GM23338 (cell line): ENCODE data around the gene GLA. TPM values are rescaled to one million over a fixed set of nuclear protein-coding genes. Genes with fewer than 3 reads are reported as not detected.

Experiments
- ATAC-seq: fragments of 200-7000 bp; cut with Tn5 transposase; 3 replicates; pipeline ENCODE4 v1.9.1; 2020
- DNase-seq: peaks from one replicate; pipeline ENCODE4 v3.0.0-alpha.2; 2015; ENCODE audit warnings: low spot score
- H2AFZ ChIP-seq: fragments of 200-600 bp; sonication (generic); 2 replicates; pipeline ENCODE4 v1.8.0; 2016; ENCODE audit warnings: antibody characterized with exemption, mild to moderate bottlenecking, moderate library complexity
- H3F3A ChIP-seq: fragments of 200-600 bp; sonication (generic); replicated peaks from 2 replicates; pipeline ENCODE4 v1.8.0; 2017; ENCODE audit warnings: antibody characterized with exemption, mixed run types, low read depth
- H3K27ac ChIP-seq: fragments of 200-600 bp; sonication (generic); 2 replicates; pipeline ENCODE4 v1.6.1; 2016; ENCODE audit warnings: low read depth
- H3K27me3 ChIP-seq: fragments of 200-600 bp; sonication (generic); 2 replicates; pipeline ENCODE4 v1.8.0; 2016; ENCODE audit warnings: mild to moderate bottlenecking, mixed run types, moderate library complexity; ENCODE audit not compliant: insufficient read depth
- H3K36me3 ChIP-seq: fragments of 200-600 bp; sonication (generic); 2 replicates; pipeline ENCODE4 v1.8.0; 2016; ENCODE audit warnings: mild to moderate bottlenecking; ENCODE audit not compliant: insufficient read depth
- H3K4me1 ChIP-seq: fragments of 200-600 bp; sonication (generic); 2 replicates; pipeline ENCODE4 v1.8.0; 2016; ENCODE audit warnings: mild to moderate bottlenecking, moderate library complexity; ENCODE audit not compliant: insufficient read depth
- H3K4me2 ChIP-seq: fragments of 200-600 bp; sonication (generic); 2 replicates; pipeline ENCODE4 v1.7.1; 2017; ENCODE audit warnings: mixed run types
- H3K4me3 ChIP-seq: fragments of 200-600 bp; sonication (generic); 2 replicates; pipeline ENCODE4 v1.6.1; 2016; ENCODE audit warnings: mixed run types
- H3K79me2 ChIP-seq: fragments of 200-600 bp; sonication (generic); replicated peaks from 2 replicates; pipeline ENCODE4 v1.8.0; 2017; ENCODE audit warnings: mild to moderate bottlenecking; ENCODE audit not compliant: insufficient read depth
- H3K9me2 ChIP-seq: fragments of 200-600 bp; sonication (generic); 2 replicates; pipeline ENCODE4 v1.8.0; 2017; ENCODE audit not compliant: insufficient read depth
- H4K20me1 ChIP-seq: fragments of 200-600 bp; sonication (generic); replicated peaks from 2 replicates; pipeline ENCODE4 v1.8.0; 2017; ENCODE audit warnings: mild to moderate bottlenecking; ENCODE audit not compliant: insufficient read depth
- H3K27ac Mint-ChIP-seq: 2 replicates; pipeline ENCODE4 v1.8.0; 2020; ENCODE audit warnings: inconsistent platforms, mild to moderate bottlenecking, moderate library complexity, mixed read lengths
- H3K27me3 Mint-ChIP-seq: 3 replicates; pipeline ENCODE4 v1.8.0; 2022; ENCODE audit warnings: low read depth, mild to moderate bottlenecking, moderate library complexity, mixed read lengths, inconsistent platforms; ENCODE audit not compliant: insufficient read depth, poor library complexity
- H3K36me3 Mint-ChIP-seq: 3 replicates; pipeline ENCODE4 v1.8.0; 2021; ENCODE audit warnings: low read depth, mild to moderate bottlenecking, inconsistent platforms, moderate library complexity, mixed read lengths
- H3K4me1 Mint-ChIP-seq: 3 replicates; pipeline ENCODE4 v1.8.0; 2020; ENCODE audit warnings: mild to moderate bottlenecking, inconsistent platforms, mixed read lengths
- H3K4me3 Mint-ChIP-seq: 3 replicates; pipeline ENCODE4 v1.8.0; 2021; ENCODE audit warnings: moderate library complexity, mild to moderate bottlenecking, inconsistent platforms, mixed read lengths
- H3K9me3 Mint-ChIP-seq: 3 replicates; pipeline ENCODE4 v1.8.0; 2020; ENCODE audit warnings: moderate library complexity, mild to moderate bottlenecking, inconsistent platforms, mixed read lengths
- CREB1 ChIP-seq: fragments of 250-450 bp; sonication (Bioruptor Pico); IDR thresholded peaks from 2 replicates; pipeline ENCODE4 v1.5.0; 2020; ENCODE audit warnings: low read depth, mild to moderate bottlenecking, moderate library complexity
- ETS1 ChIP-seq: IDR thresholded peaks from 2 replicates; pipeline ENCODE4 v1.6.1; 2016; ENCODE audit warnings: antibody characterized with exemption
- EZH2 ChIP-seq: fragments of 200-600 bp; sonication (generic); IDR thresholded peaks from one replicate; pipeline ENCODE4 v1.8.0; 2017; ENCODE audit warnings: antibody characterized with exemption, mild to moderate bottlenecking, low read depth; ENCODE audit not compliant: unreplicated experiment
- EZH2phosphoT487 ChIP-seq: fragments of 200-600 bp; sonication (generic); IDR thresholded peaks from one replicate; pipeline ENCODE4 v1.8.1; 2018; ENCODE audit warnings: antibody characterized with exemption; ENCODE audit not compliant: unreplicated experiment
- JUNB ChIP-seq: IDR thresholded peaks from one replicate; pipeline ENCODE4 v1.6.1; 2016; ENCODE audit warnings: antibody characterized with exemption; ENCODE audit not compliant: unreplicated experiment
- POLR2AphosphoS5 ChIP-seq: IDR thresholded peaks from 2 replicates; pipeline ENCODE4 v1.6.1; 2016; ENCODE audit warnings: antibody characterized with exemption, low read depth
- STAT1 ChIP-seq: IDR thresholded peaks from one replicate; pipeline ENCODE4 v1.6.1; 2016; ENCODE audit warnings: antibody characterized with exemption; ENCODE audit not compliant: unreplicated experiment
- ZNF331 ChIP-seq: fragments of 250-450 bp; sonication (Bioruptor Pico); IDR thresholded peaks from 2 replicates; pipeline ENCODE4 v1.5.0; 2020; ENCODE audit warnings: low read depth, mild to moderate bottlenecking, moderate library complexity
- polyA plus RNA-seq: library from polyadenylated mRNA; unstranded; fragments of >200 nt; fragmentation: Nextera tagmentation; extraction: Ambion mirVana; gene quantifications from 2 replicates; pipeline ENCODE4 v1.2.1, GENCODE V29; 2016
- total RNA-seq: library from RNA; depleted of rRNA; stranded (reverse); fragments of >200 nt; shearing (Covaris generic); gene quantifications from 2 replicates; pipeline ENCODE4 v1.2.3, GENCODE V29; 2014
- TF ChIP-seq, protein P1 (sequence below): IDR thresholded peaks from one replicate; pipeline ENCODE4 v1.6.1; 2018; ENCODE audit warnings: antibody characterized with exemption; ENCODE audit not compliant: unreplicated experiment
- TF ChIP-seq, protein P2 (sequence below), 2 experiments: fragments of 200-600 bp in 1 of 2; sonication (generic) in 1 of 2; conservative IDR thresholded peaks; 2 replicates each; pipeline versions ENCODE4 v1.5.1 to v1.6.1; 2016 to 2017; ENCODE audit warnings: antibody characterized with exemption in 2 of 2, low read depth in 2 of 2, mild to moderate bottlenecking in 2 of 2, moderate library complexity in 1 of 2

Gene GLA
- total and polyA plus RNA-seq, 2 experiments from 2014 or later, result 34.7 to 44.4 TPM

DNA sequence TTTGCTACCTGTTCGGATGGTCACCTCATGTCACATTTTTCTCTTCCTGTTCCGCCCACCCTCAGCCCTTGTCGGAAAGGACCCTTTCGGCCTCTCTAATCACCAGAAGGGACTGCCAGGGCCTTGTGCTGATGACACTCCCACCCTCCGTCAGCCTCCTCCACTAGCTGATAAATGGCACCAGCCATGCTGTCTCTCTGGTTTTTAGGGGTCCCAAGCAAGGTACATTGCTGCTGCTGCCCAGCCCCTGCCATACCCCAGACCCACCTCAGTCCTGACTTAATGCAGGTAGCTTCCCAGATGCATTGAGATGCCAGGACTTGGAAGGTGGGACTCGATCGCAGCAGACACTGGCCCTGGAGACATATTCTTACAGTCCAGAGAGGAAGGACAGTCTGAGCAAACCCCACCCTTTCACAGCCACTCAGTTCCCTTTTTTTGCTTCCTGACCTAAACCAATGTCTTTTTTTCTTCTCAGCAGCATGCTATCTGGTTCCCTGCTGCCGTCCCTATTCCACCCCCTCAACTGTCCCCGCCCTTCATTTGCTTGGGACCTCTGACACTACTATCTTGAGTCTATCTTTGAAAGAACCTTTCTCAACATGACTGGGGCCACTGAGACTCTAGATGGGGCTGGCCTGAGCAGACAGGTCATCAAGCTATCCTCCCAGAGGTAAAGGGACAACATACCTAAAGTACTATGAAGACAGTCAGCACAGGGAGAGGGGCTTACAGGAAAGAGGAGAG, 21.8 kb downstream of the GLA start, which contains the start of gene BTK:
Gene BTK, minus strand, starts transcription at position 397 of the 747 bp plus-strand sequence. CDS start 10,907 bp downstream, outside the sequence.
- Mint-ChIP-seq H3K27me3 (peaks cover 2% of the 10 kb centered on the region), H3K4me3 (no peak within 1 kb of the TSS), H3K9me3 (no peaks in the 10 kb centered on the region), H3K4me1 (peaks cover 9% of the 10 kb centered on the region; the same call in 2 of the 3 replicates), H3K27ac (no peak within 1 kb of the TSS; the same call in 1 of the 2 replicates), H3K36me3 (peaks cover 2% of the 10 kb centered on the region)
- Histone ChIP-seq H3K4me2 (no peak within 1 kb of the TSS), H2AFZ (no peak within 1 kb of the TSS), H4K20me1 (no peaks in the 10 kb centered on the region), H3F3A (no peaks in the 10 kb centered on the region), H3K27ac (no peak within 1 kb of the TSS), H3K36me3 (no peaks in the 10 kb centered on the region), H3K9me2 (no peaks in the 10 kb centered on the region), H3K4me1 (no peaks in the 10 kb centered on the region), H3K4me3 (no peak within 1 kb of the TSS), H3K79me2 (peaks cover under 1% of the 10 kb centered on the region; the same call in 1 of the 2 replicates), H3K27me3 (no peaks in the 10 kb centered on the region)
- DNase-seq (no peak), ATAC-seq (no peak)
- no peak for TF ChIP-seq EZH2
- TF ChIP-seq, protein P1, sequence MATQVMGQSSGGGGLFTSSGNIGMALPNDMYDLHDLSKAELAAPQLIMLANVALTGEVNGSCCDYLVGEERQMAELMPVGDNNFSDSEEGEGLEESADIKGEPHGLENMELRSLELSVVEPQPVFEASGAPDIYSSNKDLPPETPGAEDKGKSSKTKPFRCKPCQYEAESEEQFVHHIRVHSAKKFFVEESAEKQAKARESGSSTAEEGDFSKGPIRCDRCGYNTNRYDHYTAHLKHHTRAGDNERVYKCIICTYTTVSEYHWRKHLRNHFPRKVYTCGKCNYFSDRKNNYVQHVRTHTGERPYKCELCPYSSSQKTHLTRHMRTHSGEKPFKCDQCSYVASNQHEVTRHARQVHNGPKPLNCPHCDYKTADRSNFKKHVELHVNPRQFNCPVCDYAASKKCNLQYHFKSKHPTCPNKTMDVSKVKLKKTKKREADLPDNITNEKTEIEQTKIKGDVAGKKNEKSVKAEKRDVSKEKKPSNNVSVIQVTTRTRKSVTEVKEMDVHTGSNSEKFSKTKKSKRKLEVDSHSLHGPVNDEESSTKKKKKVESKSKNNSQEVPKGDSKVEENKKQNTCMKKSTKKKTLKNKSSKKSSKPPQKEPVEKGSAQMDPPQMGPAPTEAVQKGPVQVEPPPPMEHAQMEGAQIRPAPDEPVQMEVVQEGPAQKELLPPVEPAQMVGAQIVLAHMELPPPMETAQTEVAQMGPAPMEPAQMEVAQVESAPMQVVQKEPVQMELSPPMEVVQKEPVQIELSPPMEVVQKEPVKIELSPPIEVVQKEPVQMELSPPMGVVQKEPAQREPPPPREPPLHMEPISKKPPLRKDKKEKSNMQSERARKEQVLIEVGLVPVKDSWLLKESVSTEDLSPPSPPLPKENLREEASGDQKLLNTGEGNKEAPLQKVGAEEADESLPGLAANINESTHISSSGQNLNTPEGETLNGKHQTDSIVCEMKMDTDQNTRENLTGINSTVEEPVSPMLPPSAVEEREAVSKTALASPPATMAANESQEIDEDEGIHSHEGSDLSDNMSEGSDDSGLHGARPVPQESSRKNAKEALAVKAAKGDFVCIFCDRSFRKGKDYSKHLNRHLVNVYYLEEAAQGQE, result no peak
- no peak for TF ChIP-seq JUNB
- TF ChIP-seq CREB1, result no peak
- TF ChIP-seq, protein P2, sequence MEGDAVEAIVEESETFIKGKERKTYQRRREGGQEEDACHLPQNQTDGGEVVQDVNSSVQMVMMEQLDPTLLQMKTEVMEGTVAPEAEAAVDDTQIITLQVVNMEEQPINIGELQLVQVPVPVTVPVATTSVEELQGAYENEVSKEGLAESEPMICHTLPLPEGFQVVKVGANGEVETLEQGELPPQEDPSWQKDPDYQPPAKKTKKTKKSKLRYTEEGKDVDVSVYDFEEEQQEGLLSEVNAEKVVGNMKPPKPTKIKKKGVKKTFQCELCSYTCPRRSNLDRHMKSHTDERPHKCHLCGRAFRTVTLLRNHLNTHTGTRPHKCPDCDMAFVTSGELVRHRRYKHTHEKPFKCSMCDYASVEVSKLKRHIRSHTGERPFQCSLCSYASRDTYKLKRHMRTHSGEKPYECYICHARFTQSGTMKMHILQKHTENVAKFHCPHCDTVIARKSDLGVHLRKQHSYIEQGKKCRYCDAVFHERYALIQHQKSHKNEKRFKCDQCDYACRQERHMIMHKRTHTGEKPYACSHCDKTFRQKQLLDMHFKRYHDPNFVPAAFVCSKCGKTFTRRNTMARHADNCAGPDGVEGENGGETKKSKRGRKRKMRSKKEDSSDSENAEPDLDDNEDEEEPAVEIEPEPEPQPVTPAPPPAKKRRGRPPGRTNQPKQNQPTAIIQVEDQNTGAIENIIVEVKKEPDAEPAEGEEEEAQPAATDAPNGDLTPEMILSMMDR (conservative IDR thresholded peaks at IDR 0.05; ENCODE audit: low read depth in 2 of 2), result no peak
- no peak for TF ChIP-seq ZNF331 (CRISPR knock-in tag)
- no peak for TF ChIP-seq EZH2phosphoT487
- no peak for TF ChIP-seq POLR2AphosphoS5
- TF ChIP-seq STAT1, result no peak
- TF ChIP-seq ETS1, result no peak
